Retinal pigment epithelial cell (primary cell): Measurements from ENCODE around the gene YIF1B.

Source experiments
- DNase-seq: peaks from one replicate; pipeline ENCODE4 v3.0.0-alpha.2; 2010; ENCODE audit warnings: low read depth
- H3K4me3 ChIP-seq: 2 replicates; pipeline ENCODE4 v1.5.1; 2011; ENCODE audit warnings: mild to moderate bottlenecking, low read length, control low read depth, moderate library complexity
- CTCF ChIP-seq: conservative IDR thresholded peaks from 2 replicates; pipeline ENCODE4 v1.5.1; 2011; ENCODE audit warnings: low read depth, low read length, control low read depth, inconsistent platforms

The YIF1B gene

GRCh38 chr19:38291855-38292254 lies 23.9 kb downstream of the YIF1B start:
- H3K4me3 ChIP-seq, result no peak overlapping the region
- no peak for DNase-seq
- no peak for TF ChIP-seq CTCF

GRCh38 chr19:38290631-38291147 lies 25.1 kb downstream of the YIF1B start:
- no peak overlapping the region for H3K4me3 ChIP-seq
- no peak for DNase-seq
- no peak for TF ChIP-seq CTCF

- DNase-seq, result no peak
- no peak for TF ChIP-seq CTCF
- H3K4me3 ChIP-seq, result no peak overlapping the region
Observed at GRCh38 chr19:38289955-38290354, 25.8 kb downstream of the YIF1B start.

- no peak for TF ChIP-seq CTCF
- no peak for DNase-seq
- H3K4me3 ChIP-seq, result no peak overlapping the region
Observed at GRCh38 chr19:38288123-38288855, 27.5 kb downstream of the YIF1B start.

- no peak for DNase-seq
- no peak overlapping the region for H3K4me3 ChIP-seq
- TF ChIP-seq CTCF, result no peak
Observed at GRCh38 chr19:38287604-38288003, 28.1 kb downstream of the YIF1B start.

GRCh38 chr19:38285567-38285966 lies 30.2 kb downstream of the YIF1B start:
- no peak for TF ChIP-seq CTCF
- DNase-seq, result no peak
- H3K4me3 ChIP-seq, result no peak overlapping the region

GRCh38 chr19:38284422-38284821 lies 31.3 kb downstream of the YIF1B start:
- TF ChIP-seq CTCF, result no peak
- H3K4me3 ChIP-seq, result no peak overlapping the region
- no peak for DNase-seq
